IPS-20b (cell line): ENCODE data around the gene SLC12A7.

ENCODE experiments used
- H3K27ac ChIP-seq: one replicate; pipeline ENCODE4 v1.5.1; 2013; ENCODE audit warnings: low read length
- H3K27me3 ChIP-seq: 2 replicates; pipeline ENCODE4 v1.6.1; 2013; ENCODE audit warnings: mild to moderate bottlenecking, low read length, inconsistent platforms; ENCODE audit not compliant: insufficient read depth
- H3K36me3 ChIP-seq: 2 replicates; pipeline ENCODE4 v1.6.1; 2013; ENCODE audit warnings: low read depth, mild to moderate bottlenecking, inconsistent platforms, low read length, moderate library complexity; ENCODE audit not compliant: insufficient read depth
- H3K4me1 ChIP-seq: 2 replicates; pipeline ENCODE4 v1.6.1; 2013; ENCODE audit warnings: mild to moderate bottlenecking, control low read depth, inconsistent platforms, low read length, moderate library complexity; ENCODE audit not compliant: insufficient read depth
- H3K4me3 ChIP-seq: 2 replicates; pipeline ENCODE4 v1.5.1; 2013; ENCODE audit warnings: mild to moderate bottlenecking, low read length, inconsistent platforms
- H3K9ac ChIP-seq: 2 replicates; pipeline ENCODE4 v1.6.1; 2013; ENCODE audit warnings: low read depth, mild to moderate bottlenecking, inconsistent platforms, low read length, moderate library complexity
- H3K9me3 ChIP-seq: 2 replicates; pipeline ENCODE4 v1.6.1; 2013; ENCODE audit warnings: mild to moderate bottlenecking, low read depth, low read length, inconsistent platforms; ENCODE audit not compliant: insufficient read depth

Gene SLC12A7

DNA sequence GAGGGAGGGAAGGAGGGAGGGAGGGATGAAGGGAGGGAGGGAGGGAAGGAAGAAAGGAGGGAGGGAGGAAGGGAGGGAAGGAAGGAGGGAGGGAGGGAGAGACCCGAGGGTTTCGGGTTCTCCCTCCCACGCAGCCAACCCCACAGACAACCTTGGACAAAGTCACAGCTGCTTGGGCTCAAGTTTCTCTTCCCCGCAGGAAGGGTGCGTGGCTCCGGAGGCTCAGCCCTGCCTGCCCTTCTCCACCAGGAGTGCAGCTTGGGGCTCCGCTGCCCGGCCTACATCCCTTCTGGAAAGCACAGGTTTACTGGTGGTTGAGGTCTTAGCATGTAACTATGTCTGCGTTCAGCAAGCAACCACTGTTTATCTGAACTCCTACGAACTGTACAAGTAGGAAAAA, 15.0 kb downstream of the SLC12A7 start:
- Histone ChIP-seq H3K27me3 (no peaks in the 10 kb centered on the region), H3K4me1 (peaks cover 24% of the 10 kb centered on the region; the same call in 1 of the 2 replicates), H3K36me3 (peaks cover 20% of the 10 kb centered on the region; the same call in 1 of the 2 replicates), H3K9ac (peak overlapping the region; percentile 8; the same call in 1 of the 2 replicates), H3K9me3 (no peaks in the 10 kb centered on the region), H3K4me3 (no peak overlapping the region), H3K27ac (no peak overlapping the region)

DNA sequence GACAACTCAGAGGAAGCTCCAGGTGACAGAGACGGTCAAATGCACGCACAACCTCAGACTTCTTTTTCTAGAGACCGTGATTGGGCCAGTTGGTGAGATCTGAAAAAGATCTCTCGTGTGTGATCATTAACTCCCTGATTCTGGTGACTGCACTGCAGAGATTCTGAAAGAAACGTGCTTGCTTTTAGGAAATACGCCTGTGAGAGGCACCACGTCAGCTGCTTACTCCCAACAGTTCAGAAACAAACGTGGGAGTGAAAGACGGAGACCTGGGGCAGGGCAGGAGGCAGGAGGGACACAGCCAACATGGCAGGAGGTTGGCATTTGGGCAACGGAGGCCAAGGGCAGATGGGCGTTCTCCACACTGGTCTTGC, 15.9 kb downstream of the SLC12A7 start:
- Histone ChIP-seq H3K9ac (no peak overlapping the region), H3K4me3 (no peak overlapping the region), H3K27ac (no peak overlapping the region), H3K36me3 (peaks cover 27% of the 10 kb centered on the region; the same call in 1 of the 2 replicates), H3K9me3 (no peaks in the 10 kb centered on the region), H3K4me1 (peaks cover 22% of the 10 kb centered on the region; the same call in 1 of the 2 replicates), H3K27me3 (no peaks in the 10 kb centered on the region)

DNA sequence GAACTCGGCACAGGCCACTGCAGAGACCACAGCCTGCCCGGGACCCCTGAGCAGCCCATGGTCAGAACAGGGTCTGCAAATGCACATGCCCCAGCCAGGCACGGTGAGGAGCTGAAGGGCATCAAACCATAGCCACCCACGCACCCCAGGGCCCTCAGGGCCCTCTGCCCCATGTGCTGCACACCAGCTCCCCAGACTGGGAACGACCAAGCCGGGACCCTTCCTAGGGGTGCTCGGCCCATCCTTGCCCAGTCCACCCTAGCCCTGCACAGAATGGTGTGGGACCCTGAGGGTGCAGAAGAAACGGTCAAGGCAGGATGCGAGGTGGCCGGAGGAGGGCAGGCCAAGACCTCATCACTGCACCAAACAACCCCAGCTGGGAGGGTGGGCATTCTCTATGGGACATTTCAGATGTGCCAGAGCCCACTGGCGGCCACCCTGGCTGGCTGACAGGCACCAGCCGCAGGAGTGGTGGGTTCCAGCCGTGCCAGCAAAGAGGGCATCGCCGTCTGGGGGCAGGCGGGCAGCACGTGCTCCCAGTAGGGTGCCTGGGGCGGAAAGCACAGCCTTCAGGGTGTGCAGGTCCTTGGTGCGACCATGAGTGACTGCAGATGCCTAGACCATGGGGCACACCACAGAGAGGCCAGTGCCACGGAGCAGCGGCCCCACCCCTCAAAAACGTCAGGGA, 16.4 kb downstream of the SLC12A7 start:
- no peak overlapping the region for H3K9ac ChIP-seq
- peaks cover 22% of the 10 kb centered on the region; the same call in 1 of the 2 replicates for H3K4me1 ChIP-seq
- H3K36me3 ChIP-seq, result peaks cover 30% of the 10 kb centered on the region; the same call in 1 of the 2 replicates

DNA sequence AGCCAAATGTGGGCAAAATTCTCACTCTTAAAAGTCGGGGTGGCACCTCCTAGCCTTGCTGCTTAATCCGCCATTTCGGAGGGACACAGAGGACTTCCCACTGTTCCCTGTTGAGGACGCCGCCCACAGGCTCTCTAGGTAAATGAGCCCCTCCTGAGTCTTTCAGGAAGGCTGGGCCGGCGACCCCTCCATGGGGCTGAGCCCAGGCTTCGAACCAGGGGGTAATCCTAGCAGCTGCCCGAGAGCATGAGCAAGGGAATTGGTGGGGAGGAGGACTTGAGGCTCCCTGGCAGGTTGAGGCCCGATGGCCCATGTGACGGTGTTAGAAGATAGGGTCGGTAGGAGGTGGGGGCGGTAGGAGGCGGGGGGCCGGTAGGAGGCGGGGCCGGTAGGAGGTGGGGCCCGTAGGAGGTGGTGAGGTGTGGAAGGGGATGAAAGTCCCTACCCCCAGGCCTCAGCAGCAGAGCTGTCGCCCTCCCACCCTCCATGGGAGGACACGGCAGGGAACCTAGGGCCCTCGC, 17.1 kb downstream of the SLC12A7 start:
- peaks cover 33% of the 10 kb centered on the region; the same call in 1 of the 2 replicates for H3K36me3 ChIP-seq

More for the DNA sequence above, 16.4 kb downstream of the SLC12A7 start:
- no peaks in the 10 kb centered on the region for H3K27me3 ChIP-seq
- no peak overlapping the region for H3K27ac ChIP-seq
- H3K9me3 ChIP-seq, result no peaks in the 10 kb centered on the region
- H3K4me3 ChIP-seq, result no peak overlapping the region

DNA sequence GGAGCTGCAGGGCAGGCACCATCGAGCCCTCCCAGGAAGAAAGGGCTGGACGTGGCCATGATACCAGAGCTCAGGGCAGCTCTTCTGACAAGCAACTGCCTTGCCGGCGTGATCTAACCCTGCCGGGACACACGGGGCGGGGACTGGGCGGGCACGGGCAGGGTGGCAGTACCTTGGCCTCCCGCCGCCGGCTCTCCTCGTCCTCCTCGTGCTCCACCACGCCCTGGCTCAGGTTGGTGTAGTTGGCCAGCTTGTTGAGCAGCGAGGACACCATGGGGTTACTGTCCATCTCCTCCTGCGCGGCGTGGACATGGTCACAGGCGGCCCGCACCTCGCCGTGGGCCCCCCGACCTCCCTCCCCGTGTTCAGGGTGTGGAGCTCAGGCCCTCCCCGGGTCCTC, 18.5 kb downstream of the SLC12A7 start:
- H3K9ac ChIP-seq, result no peak overlapping the region
- H3K36me3 ChIP-seq, result peaks cover 34% of the 10 kb centered on the region; the same call in 1 of the 2 replicates
- H3K27me3 ChIP-seq, result no peaks in the 10 kb centered on the region
- H3K27ac ChIP-seq, result no peak overlapping the region
- H3K9me3 ChIP-seq, result no peaks in the 10 kb centered on the region
- no peak overlapping the region for H3K4me3 ChIP-seq
- H3K4me1 ChIP-seq, result peaks cover 10% of the 10 kb centered on the region; the same call in 1 of the 2 replicates

More for the DNA sequence above, 17.1 kb downstream of the SLC12A7 start:
- Histone ChIP-seq H3K27me3 (no peaks in the 10 kb centered on the region), H3K9me3 (no peaks in the 10 kb centered on the region), H3K4me1 (peaks cover 19% of the 10 kb centered on the region; the same call in 1 of the 2 replicates), H3K4me3 (no peak overlapping the region), H3K9ac (no peak overlapping the region; the same call in 1 of the 2 replicates), H3K27ac (no peak overlapping the region)

DNA sequence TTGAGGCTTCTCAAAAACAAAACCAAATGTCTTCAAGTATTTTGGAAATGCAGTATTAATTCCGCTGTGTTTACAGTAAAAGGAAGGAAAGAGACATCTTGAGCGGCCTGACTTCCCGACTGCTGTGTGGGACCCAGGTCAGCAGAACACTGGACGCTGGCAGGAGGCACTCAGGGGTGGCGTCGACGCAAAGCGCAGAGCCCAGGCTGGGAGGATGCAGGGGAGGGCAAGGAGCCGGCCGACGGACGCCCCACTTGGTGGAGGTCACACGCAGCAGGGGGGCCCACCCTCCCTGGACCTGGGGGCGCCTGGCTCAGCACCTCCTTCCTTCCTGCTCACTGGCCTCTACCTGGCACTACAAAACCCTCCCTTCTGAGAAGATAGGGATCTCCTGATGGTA, 19.7 kb downstream of the SLC12A7 start:
- peaks cover 45% of the 10 kb centered on the region; the same call in 1 of the 2 replicates for H3K36me3 ChIP-seq
- H3K4me3 ChIP-seq, result no peak overlapping the region
- peaks cover 2% of the 10 kb centered on the region; the same call in 1 of the 2 replicates for H3K4me1 ChIP-seq
- no peaks in the 10 kb centered on the region for H3K9me3 ChIP-seq
- no peaks in the 10 kb centered on the region for H3K27me3 ChIP-seq
- no peak overlapping the region for H3K9ac ChIP-seq
- H3K27ac ChIP-seq, result no peak overlapping the region

DNA sequence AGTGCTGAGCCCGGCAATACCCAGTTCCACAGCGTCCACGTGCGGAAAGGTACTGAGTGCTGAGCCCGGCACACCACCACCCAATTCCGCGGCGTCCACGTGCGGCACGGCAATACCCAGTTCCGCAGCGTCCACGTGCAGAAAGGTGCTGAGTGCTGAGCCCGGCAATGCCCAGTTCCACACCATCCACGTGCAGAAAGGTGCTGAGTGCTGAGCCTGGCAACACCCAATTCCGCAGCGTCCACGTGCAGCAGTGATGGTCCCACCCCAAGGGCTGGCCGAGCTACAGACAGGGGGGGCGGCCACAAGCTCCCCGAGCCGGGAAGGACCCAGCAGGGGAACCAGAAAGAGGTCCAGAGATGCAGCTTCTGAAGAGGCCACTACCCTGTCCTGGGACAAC, 20.2 kb downstream of the SLC12A7 start:
- H3K36me3 ChIP-seq, result peaks cover 50% of the 10 kb centered on the region; the same call in 1 of the 2 replicates
- H3K9me3 ChIP-seq, result no peaks in the 10 kb centered on the region
- H3K27ac ChIP-seq, result no peak overlapping the region
- H3K9ac ChIP-seq, result no peak overlapping the region
- no peaks in the 10 kb centered on the region for H3K27me3 ChIP-seq
- H3K4me1 ChIP-seq, result no peaks in the 10 kb centered on the region
- H3K4me3 ChIP-seq, result no peak overlapping the region

DNA sequence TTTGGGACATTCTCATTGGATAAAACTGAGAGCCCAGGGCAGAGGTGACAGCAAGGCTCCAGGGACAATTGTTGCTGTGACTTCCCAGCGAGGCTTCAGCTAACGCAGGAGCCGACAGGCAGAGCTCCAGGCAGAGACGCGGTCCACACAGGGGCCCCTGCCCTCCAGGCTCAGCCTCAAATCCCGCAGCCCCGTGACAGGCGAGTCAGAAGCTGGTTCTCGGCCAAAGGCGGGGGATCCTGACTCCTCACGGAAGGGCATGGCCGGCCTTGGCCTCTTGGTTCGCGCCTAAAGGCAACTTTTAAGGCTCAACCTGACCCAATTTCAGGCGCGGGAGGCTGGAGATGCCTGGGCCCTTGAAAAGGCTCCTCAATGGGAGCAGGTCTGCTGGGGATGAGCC, 21.3 kb downstream of the SLC12A7 start:
- Histone ChIP-seq H3K36me3 (peaks cover 49% of the 10 kb centered on the region; the same call in 1 of the 2 replicates), H3K9ac (no peak overlapping the region), H3K27ac (no peak overlapping the region), H3K4me3 (no peak overlapping the region), H3K27me3 (no peaks in the 10 kb centered on the region), H3K9me3 (no peaks in the 10 kb centered on the region), H3K4me1 (no peaks in the 10 kb centered on the region)

DNA sequence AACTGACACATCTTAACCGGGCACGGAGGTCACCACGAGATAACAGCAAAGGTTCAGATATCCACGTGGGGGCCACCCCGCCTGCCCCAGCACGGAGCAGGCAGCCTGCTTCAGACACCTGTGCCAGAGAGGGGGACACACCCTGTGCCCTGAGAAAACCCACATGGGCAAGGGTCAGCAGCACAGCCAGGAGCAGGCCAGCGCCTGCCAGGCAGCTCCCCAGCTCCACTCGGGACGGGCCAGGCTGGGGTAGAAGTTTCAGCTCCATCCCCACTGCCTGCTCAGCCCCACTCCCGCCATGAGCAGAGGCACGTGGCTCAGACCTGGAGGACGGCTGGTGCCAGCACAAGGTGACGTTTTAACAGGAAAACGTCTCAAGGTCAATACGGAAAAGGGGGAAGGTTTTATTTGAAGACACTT, 22.2 kb downstream of the SLC12A7 start:
- Histone ChIP-seq H3K4me1 (no peaks in the 10 kb centered on the region), H3K36me3 (peaks cover 49% of the 10 kb centered on the region; the same call in 1 of the 2 replicates), H3K9me3 (no peaks in the 10 kb centered on the region), H3K4me3 (no peak overlapping the region), H3K9ac (no peak overlapping the region), H3K27ac (no peak overlapping the region), H3K27me3 (no peaks in the 10 kb centered on the region)

DNA sequence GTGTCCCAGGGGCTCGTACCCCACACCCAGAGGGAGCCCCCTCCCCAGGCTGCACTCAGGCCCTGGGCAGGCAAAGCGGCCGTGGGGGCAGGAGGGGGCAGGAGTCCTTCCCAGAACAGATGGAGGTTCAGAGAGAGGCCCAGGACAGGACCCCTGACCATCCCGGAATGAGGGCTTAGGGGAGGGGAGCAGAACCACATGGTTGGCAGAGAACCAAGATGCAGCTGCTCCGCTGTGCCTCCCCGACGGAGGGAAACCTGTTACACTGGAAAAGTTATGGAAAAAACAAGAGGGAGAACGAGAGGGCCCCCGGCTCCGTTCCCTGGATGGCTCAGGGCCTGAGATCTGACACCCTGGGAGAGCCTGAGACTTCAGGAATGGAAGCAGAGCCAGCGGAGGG, 22.7 kb downstream of the SLC12A7 start:
- H3K27me3 ChIP-seq, result no peaks in the 10 kb centered on the region
- no peak overlapping the region for H3K9ac ChIP-seq
- H3K9me3 ChIP-seq, result no peaks in the 10 kb centered on the region
- H3K4me3 ChIP-seq, result no peak overlapping the region
- H3K36me3 ChIP-seq, result peaks cover 53% of the 10 kb centered on the region; the same call in 1 of the 2 replicates
- no peaks in the 10 kb centered on the region for H3K4me1 ChIP-seq
- H3K27ac ChIP-seq, result no peak overlapping the region

DNA sequence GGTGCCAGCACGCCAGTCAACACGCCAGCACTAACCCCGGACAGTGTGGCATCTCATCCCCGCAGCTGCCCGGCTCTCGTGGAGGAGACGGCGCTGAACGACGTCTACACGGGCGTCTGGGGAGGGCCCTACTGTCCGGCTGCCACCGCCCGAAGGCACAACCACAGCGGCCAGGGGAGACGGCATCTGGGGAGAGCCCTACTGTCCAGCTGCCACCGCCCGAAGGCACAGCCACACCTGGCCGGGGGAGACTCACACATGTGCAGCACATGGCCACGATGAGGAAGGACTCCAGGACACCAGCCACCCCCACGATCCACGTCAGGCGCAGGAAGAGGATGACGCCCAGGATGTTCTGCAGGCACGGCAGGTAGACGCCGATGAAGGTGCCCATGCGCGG, 23.1 kb downstream of the SLC12A7 start:
- Histone ChIP-seq H3K9ac (no peak overlapping the region), H3K9me3 (no peaks in the 10 kb centered on the region), H3K27me3 (no peaks in the 10 kb centered on the region), H3K36me3 (peaks cover 54% of the 10 kb centered on the region; the same call in 1 of the 2 replicates), H3K4me1 (no peaks in the 10 kb centered on the region), H3K4me3 (no peak overlapping the region), H3K27ac (no peak overlapping the region)

DNA sequence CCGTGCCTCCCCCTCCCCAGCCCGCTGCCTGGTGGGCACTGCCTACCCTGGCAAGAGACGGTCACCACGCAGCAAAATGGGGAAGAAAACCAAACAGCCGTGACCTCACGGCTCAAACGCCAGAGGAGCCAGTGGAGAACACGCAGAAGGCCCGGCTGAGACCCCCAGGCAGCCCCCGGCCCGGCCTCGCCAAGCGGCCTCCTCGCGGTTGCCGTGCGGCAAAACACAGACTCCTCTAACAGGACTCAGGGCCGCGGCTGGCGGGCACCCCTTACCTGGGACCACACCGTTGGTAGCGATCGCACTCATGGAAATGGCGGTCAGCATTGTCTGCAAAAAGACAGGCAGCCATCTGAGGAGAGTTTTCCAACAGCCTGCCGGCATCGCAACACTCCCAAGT, 23.8 kb downstream of the SLC12A7 start:
- Histone ChIP-seq H3K27ac (no peak overlapping the region), H3K4me3 (no peak overlapping the region), H3K9me3 (no peaks in the 10 kb centered on the region), H3K27me3 (no peaks in the 10 kb centered on the region), H3K36me3 (peaks cover 54% of the 10 kb centered on the region; the same call in 1 of the 2 replicates), H3K4me1 (no peaks in the 10 kb centered on the region), H3K9ac (no peak overlapping the region)
